K562 (cell line): ENCODE results near the gene TDG. TPM values are rescaled to one million over a fixed set of nuclear protein-coding genes. Genes with fewer than 3 reads are reported as not detected.

Source experiments
- ARID1B ChIP-seq: fragments of 450-650 bp; IDR thresholded peaks from 2 replicates; pipeline ENCODE4 v1.6.1; 2016; ENCODE audit warnings: antibody characterized with exemption, mild to moderate bottlenecking, inconsistent platforms
- CBFB ChIP-seq: sonication (generic); formaldehyde crosslinking; IDR thresholded peaks from 2 replicates; pipeline ENCODE4 v1.4.0; 2020; ENCODE audit warnings: mild to moderate bottlenecking, missing genetic modification reagents
- CC2D1A ChIP-seq: fragments of 450-650 bp; IDR thresholded peaks from 2 replicates; pipeline ENCODE4 v1.6.1; 2017; ENCODE audit warnings: mild to moderate bottlenecking
- ELF1 ChIP-seq: fragments of 200-800 bp; sonication (Bioruptor generic); IDR thresholded peaks from 2 replicates; pipeline ENCODE4 v1.6.1; 2016; ENCODE audit warnings: missing genetic modification characterization, missing compliant biosample characterization
- ERF ChIP-seq: fragments of 450-650 bp; formaldehyde crosslinking; IDR thresholded peaks from 2 replicates; pipeline ENCODE4 v1.4.0; 2020; ENCODE audit warnings: mild to moderate bottlenecking, mixed read lengths
- FOXA3 ChIP-seq, 2 experiments: fragments of 450-650 bp in 1 of 2; sonication (generic) in 1 of 2; formaldehyde crosslinking; IDR thresholded peaks in 1 of 2; conservative IDR thresholded peaks in 1 of 2; 2 replicates each; pipeline versions ENCODE4 v1.4.0 to v1.8.0; 2020 to 2022; ENCODE audit warnings: mild to moderate bottlenecking in 2 of 2, missing genetic modification reagents in 1 of 2
- FOXK2 ChIP-seq, 2 experiments: fragments of 450-650 bp; IDR thresholded peaks in 1 of 2; conservative IDR thresholded peaks in 1 of 2; 2 replicates each; pipeline ENCODE4 v1.6.1; 2016; ENCODE audit warnings: low read depth in 2 of 2, mild to moderate bottlenecking in 1 of 2
- MTA1 ChIP-seq: fragments of 450-650 bp; IDR thresholded peaks from 2 replicates; pipeline ENCODE4 v1.6.1; 2017; ENCODE audit warnings: borderline replicate concordance
- NFIC ChIP-seq: fragments of 450-650 bp; IDR thresholded peaks from 2 replicates; pipeline ENCODE4 v1.6.1; 2017; ENCODE audit warnings: mild to moderate bottlenecking, inconsistent platforms
- NRF1 ChIP-seq, 2 experiments: fragments of 450-650 bp; IDR thresholded peaks in 1 of 2; conservative IDR thresholded peaks in 1 of 2; 2 replicates each; pipeline ENCODE4 v1.6.1; 2014; ENCODE audit warnings: mild to moderate bottlenecking in 2 of 2
- POLR2AphosphoS5 ChIP-seq: IDR thresholded peaks from 2 replicates; pipeline ENCODE4 v1.6.1; 2011; ENCODE audit warnings: mild to moderate bottlenecking, low read depth, low read length, moderate library complexity; ENCODE audit not compliant: control insufficient read depth, insufficient read depth
- RB1 ChIP-seq: fragments of 450-650 bp; IDR thresholded peaks from 2 replicates; pipeline ENCODE4 v1.6.1; 2017; ENCODE audit warnings: low read depth, mild to moderate bottlenecking
- RFX5 ChIP-seq: IDR thresholded peaks from 2 replicates; pipeline ENCODE4 v1.6.1; 2011; ENCODE audit warnings: low read depth, mild to moderate bottlenecking, improper control_type of control experiment, low read length
- SMAD1 ChIP-seq: fragments of 150-350 bp; IDR thresholded peaks from 2 replicates; pipeline ENCODE4 v1.6.1; 2014; ENCODE audit warnings: low read length, low read depth; ENCODE audit not compliant: partially characterized antibody
- SUPT5H ChIP-seq: fragments of 450-650 bp; IDR thresholded peaks from 2 replicates; pipeline ENCODE4 v1.6.1; 2016
- TEAD4 ChIP-seq, 2 experiments: sonication (generic) in 1 of 2; formaldehyde crosslinking in 1 of 2; IDR thresholded peaks; 2 replicates each; pipeline versions ENCODE4 v1.6.1 to v1.8.0; 2012 to 2022; ENCODE audit warnings: borderline replicate concordance in 1 of 2, inconsistent platforms in 1 of 2, low read length in 1 of 2, mild to moderate bottlenecking in 1 of 2, missing genetic modification reagents in 1 of 2
- YBX1 ChIP-seq: fragments of 450-650 bp; IDR thresholded peaks from 2 replicates; pipeline ENCODE4 v1.7.1; 2016; ENCODE audit warnings: mild to moderate bottlenecking
- ZBTB7A ChIP-seq: IDR thresholded peaks from 2 replicates; pipeline ENCODE4 v1.6.1; 2011; ENCODE audit warnings: low read depth, mild to moderate bottlenecking, low read length, moderate library complexity, borderline replicate concordance; ENCODE audit not compliant: control insufficient read depth
- ZNF384 ChIP-seq: IDR thresholded peaks from 2 replicates; pipeline ENCODE4 v1.6.1; 2012; ENCODE audit warnings: low read depth, low read length, improper control_type of control experiment
- polyA plus RNA-seq, 8 experiments: library from polyadenylated mRNA; depleted of rRNA in 4 of 8; stranded (reverse) in 5 of 8; unstranded in 3 of 8; fragments of >200 nt; fragmentation: Nextera tagmentation in 2 of 8; fragmentation: Illumina TruSeq in 1 of 8; extraction: Ambion mirVana in 2 of 8; extraction: Trizol in 1 of 8; gene quantifications; 2 replicates each; pipeline versions ENCODE4 v1.2.1 to v1.2.3, GENCODE V29; 2011 to 2014; ENCODE audit warnings: inconsistent platforms in 1 of 8, missing spikeins in 1 of 8
- total RNA-seq, 7 experiments: library from RNA; depleted of rRNA in 6 of 7; stranded (reverse); fragments of >200 nt in 6 of 7; fragmentation: Illumina TruSeq in 2 of 7; extraction: Trizol in 2 of 7; gene quantifications; 2 replicates each; pipeline versions ENCODE4 v1.2.1 to v1.2.3, GENCODE V29; 2011 to 2021; ENCODE audit warnings: low replicate concordance in 1 of 7
- TF ChIP-seq, protein P1 (sequence below): fragments of 250-450 bp; sonication (Bioruptor Pico); IDR thresholded peaks from 2 replicates; pipeline ENCODE4 v1.9.0; 2021; ENCODE audit warnings: mild to moderate bottlenecking, inconsistent platforms
- TF ChIP-seq, protein P2 (sequence below), 2 experiments: IDR thresholded peaks; 2 replicates each; pipeline ENCODE4 v1.6.1; 2011; ENCODE audit warnings: borderline replicate concordance in 1 of 2, control low read depth in 1 of 2, low read depth in 1 of 2, low read length in 1 of 2, mild to moderate bottlenecking in 1 of 2, mixed read lengths in 1 of 2, moderate library complexity in 1 of 2; ENCODE audit not compliant: insufficient read depth in 1 of 2, insufficient read length in 1 of 2, poor library complexity in 1 of 2, severe bottlenecking in 1 of 2; ENCODE audit errors: extremely low read depth in 1 of 2
- TF ChIP-seq, protein P3 (sequence below): sonication (generic); formaldehyde crosslinking; IDR thresholded peaks from 2 replicates; pipeline ENCODE4 v1.9.0; 2022; ENCODE audit warnings: mild to moderate bottlenecking, missing genetic modification reagents

Gene TDG
- total and polyA plus RNA-seq, 9 of the 15 experiments (the other 6 are each of a cell fraction or from before 2014, with no cell fraction given) = 37.6 to 77.2 (median 64.0) TPM

DNA sequence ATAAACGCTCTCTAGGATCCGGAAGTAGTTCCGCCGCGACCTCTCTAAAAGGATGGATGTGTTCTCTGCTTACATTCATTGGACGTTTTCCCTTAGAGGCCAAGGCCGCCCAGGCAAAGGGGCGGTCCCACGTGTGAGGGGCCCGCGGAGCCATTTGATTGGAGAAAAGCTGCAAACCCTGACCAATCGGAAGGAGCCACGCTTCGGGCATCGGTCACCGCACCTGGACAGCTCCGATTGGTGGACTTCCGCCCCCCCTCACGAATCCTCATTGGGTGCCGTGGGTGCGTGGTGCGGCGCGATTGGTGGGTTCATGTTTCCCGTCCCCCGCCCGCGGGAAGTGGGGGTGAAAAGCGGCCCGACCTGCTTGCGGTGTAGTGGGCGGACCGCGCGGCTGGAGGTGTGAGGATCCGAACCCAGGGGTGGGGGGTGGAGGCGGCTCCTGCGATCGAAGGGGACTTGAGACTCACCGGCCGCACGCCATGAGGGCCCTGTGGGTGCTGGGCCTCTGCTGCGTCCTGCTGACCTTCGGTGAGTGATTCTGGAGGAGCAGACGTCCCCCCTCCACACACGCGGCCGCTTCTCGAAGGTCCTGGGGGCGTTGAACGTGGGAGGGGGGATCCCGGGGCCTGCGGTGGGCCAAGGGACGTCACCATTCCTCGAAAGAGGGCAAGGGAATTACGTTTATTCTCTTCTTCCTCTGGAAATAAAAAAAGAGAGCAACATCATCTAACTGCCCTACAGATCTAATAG is 35.5 kb upstream of the TDG start, which contains the start of gene HSP90B1 (continued):
- peak; percentile 88 for TF ChIP-seq ELF1
- peak; percentile 56; the same call in 1 of the 2 replicates for TF ChIP-seq RB1
- TF ChIP-seq TEAD4 (IDR thresholded peaks at IDR 0.05; ENCODE audit: low read length) = peak; percentile 44; the same call in 1 of the 2 replicates
- TF ChIP-seq TEAD4 (CRISPR knock-in tag; IDR thresholded peaks at IDR 0.05; ENCODE audit: borderline replicate concordance) = no peak
- peak; percentile 77 to 83 for TF ChIP-seq FOXK2 (conservative IDR thresholded peaks at IDR 0.05 in 1 of 2, IDR thresholded peaks at IDR 0.05 in 1 of 2; ENCODE audit: low read depth in 2 of 2)
- 0 out of 4 replicates have a peak, but pooled peaks of 1 of the 2 experiments have one; percentile 43 for TF ChIP-seq FOXA3 (CRISPR knock-in tag; conservative IDR thresholded peaks at IDR 0.05 in 1 of 2, IDR thresholded peaks at IDR 0.05 in 1 of 2)
- TF ChIP-seq RFX5 = peak; percentile 66
- 0 out of 2 replicates have a peak, but pooled peaks have one; percentile 60 for TF ChIP-seq ZBTB7A
- TF ChIP-seq SUPT5H = peak; percentile 98
- peak; percentile 57 to 69; a peak in 3 of 4 replicates for TF ChIP-seq NRF1 (conservative IDR thresholded peaks at IDR 0.05 in 1 of 2, IDR thresholded peaks at IDR 0.05 in 1 of 2)
- TF ChIP-seq ERF = peak; percentile 16; the same call in 1 of the 2 replicates
- 0 out of 2 replicates have a peak, but pooled peaks have one; percentile 5 for TF ChIP-seq ZNF384
- peak; percentile 86 for TF ChIP-seq SMAD1
- 0 out of 2 replicates have a peak, but pooled peaks have one; percentile 23 for TF ChIP-seq CBFB (CRISPR knock-in tag)
- no peak for TF ChIP-seq MTA1
- TF ChIP-seq, protein P1, sequence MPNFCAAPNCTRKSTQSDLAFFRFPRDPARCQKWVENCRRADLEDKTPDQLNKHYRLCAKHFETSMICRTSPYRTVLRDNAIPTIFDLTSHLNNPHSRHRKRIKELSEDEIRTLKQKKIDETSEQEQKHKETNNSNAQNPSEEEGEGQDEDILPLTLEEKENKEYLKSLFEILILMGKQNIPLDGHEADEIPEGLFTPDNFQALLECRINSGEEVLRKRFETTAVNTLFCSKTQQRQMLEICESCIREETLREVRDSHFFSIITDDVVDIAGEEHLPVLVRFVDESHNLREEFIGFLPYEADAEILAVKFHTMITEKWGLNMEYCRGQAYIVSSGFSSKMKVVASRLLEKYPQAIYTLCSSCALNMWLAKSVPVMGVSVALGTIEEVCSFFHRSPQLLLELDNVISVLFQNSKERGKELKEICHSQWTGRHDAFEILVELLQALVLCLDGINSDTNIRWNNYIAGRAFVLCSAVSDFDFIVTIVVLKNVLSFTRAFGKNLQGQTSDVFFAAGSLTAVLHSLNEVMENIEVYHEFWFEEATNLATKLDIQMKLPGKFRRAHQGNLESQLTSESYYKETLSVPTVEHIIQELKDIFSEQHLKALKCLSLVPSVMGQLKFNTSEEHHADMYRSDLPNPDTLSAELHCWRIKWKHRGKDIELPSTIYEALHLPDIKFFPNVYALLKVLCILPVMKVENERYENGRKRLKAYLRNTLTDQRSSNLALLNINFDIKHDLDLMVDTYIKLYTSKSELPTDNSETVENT (CRISPR knock-in tag) = peak; percentile 65; the same call in 1 of the 2 replicates
- TF ChIP-seq, protein P2, sequence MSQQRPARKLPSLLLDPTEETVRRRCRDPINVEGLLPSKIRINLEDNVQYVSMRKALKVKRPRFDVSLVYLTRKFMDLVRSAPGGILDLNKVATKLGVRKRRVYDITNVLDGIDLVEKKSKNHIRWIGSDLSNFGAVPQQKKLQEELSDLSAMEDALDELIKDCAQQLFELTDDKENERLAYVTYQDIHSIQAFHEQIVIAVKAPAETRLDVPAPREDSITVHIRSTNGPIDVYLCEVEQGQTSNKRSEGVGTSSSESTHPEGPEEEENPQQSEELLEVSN (IDR thresholded peaks at IDR 0.05; ENCODE audit: borderline replicate concordance in 1 of 2, extremely low read depth in 1 of 2, insufficient read depth in 1 of 2, insufficient read length in 1 of 2, low read depth in 1 of 2, low read length in 1 of 2, poor library complexity in 1 of 2, severe bottlenecking in 1 of 2) = peak; percentile 88 to 92
- TF ChIP-seq YBX1 = no peak
- TF ChIP-seq NFIC = peak; percentile 29
- TF ChIP-seq POLR2AphosphoS5 = peak; percentile 94
- peak; percentile 77; the same call in 1 of the 2 replicates for TF ChIP-seq CC2D1A
- TF ChIP-seq, protein P3, sequence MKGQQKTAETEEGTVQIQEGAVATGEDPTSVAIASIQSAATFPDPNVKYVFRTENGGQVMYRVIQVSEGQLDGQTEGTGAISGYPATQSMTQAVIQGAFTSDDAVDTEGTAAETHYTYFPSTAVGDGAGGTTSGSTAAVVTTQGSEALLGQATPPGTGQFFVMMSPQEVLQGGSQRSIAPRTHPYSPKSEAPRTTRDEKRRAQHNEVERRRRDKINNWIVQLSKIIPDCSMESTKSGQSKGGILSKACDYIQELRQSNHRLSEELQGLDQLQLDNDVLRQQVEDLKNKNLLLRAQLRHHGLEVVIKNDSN (CRISPR knock-in tag) = peak; percentile 75
- TF ChIP-seq ARID1B = 0 out of 2 replicates have a peak, but pooled peaks have one; percentile 10
